Measurements from ENCODE around the gene TAPBP.
A peak's percentile ranks its signal among the peaks of the same experiment; 100 is the strongest.

TAPBP gene

GRCh38 chr6:33317419-33317668, 3.5 kb upstream of the TAPBP start:
- TF ChIP-seq EZH2phosphoT487 (conservative IDR thresholded peaks at IDR 0.05; ENCODE audit: low read length) (no peak), CTCF (IDR thresholded peaks at IDR 0.05; ENCODE audit: insufficient read depth, low read length, poor library complexity, severe bottlenecking) (no peak)
- Histone ChIP-seq H3K9ac (ENCODE audit: low read length) (peak overlapping the region; percentile 45; the same call in 1 of the 2 replicates), H4K20me1 (ENCODE audit: low read depth, low read length) (no peaks in the 10 kb centered on the region; the same call in 1 of the 2 replicates)

GRCh38 chr6:33316603-33317418, 2.9 kb upstream of the TAPBP start:
- Histone ChIP-seq H3K36me3 (ENCODE audit: low read length) (peaks cover 21% of the 10 kb centered on the region), H3F3A (ENCODE audit: insufficient read depth) (peaks cover 65% of the 10 kb centered on the region), H3K4me2 (ENCODE audit: low read depth, low read length, poor library complexity, severe bottlenecking) (peak overlapping the region; percentile 44), H2AFZ (ENCODE audit: low read depth, low read length, severe bottlenecking) (no peak overlapping the region), H3K9me2 (replicated peaks; ENCODE audit: insufficient read depth, low read length) (no peaks in the 10 kb centered on the region), H3K27me3 (ENCODE audit: low read length) (no peaks in the 10 kb centered on the region), H4K20me1 (ENCODE audit: low read depth, low read length) (no peaks in the 10 kb centered on the region; the same call in 1 of the 2 replicates), H3K9ac (ENCODE audit: low read length) (no peak overlapping the region; the same call in 1 of the 2 replicates), H3K27ac (ENCODE audit: low read depth, low read length) (peak overlapping the region; percentile 16), H3K79me2 (ENCODE audit: insufficient read depth, low read length) (peaks cover 40% of the 10 kb centered on the region), H3K9me3 (ENCODE audit: insufficient read depth, low read length) (no peaks in the 10 kb centered on the region), H3K4me3 (ENCODE audit: insufficient read depth, low read length, poor library complexity, severe bottlenecking) (peak overlapping the region; percentile 66)
- TF ChIP-seq EZH2phosphoT487 (conservative IDR thresholded peaks at IDR 0.05; ENCODE audit: low read length) (no peak), CTCF (IDR thresholded peaks at IDR 0.05; ENCODE audit: insufficient read depth, low read length, poor library complexity, severe bottlenecking) (no peak)

More at GRCh38 chr6:33317419-33317668, 3.5 kb upstream of the TAPBP start:
- Histone ChIP-seq H3K9me3 (ENCODE audit: insufficient read depth, low read length) (no peaks in the 10 kb centered on the region), H3K27me3 (ENCODE audit: low read length) (no peaks in the 10 kb centered on the region), H3K27ac (ENCODE audit: low read depth, low read length) (peak overlapping the region; percentile 77; the same call in 1 of the 2 replicates), H3K9me2 (replicated peaks; ENCODE audit: insufficient read depth, low read length) (no peaks in the 10 kb centered on the region), H3K4me3 (ENCODE audit: insufficient read depth, low read length, poor library complexity, severe bottlenecking) (peak overlapping the region; percentile 66), H3K4me2 (ENCODE audit: low read depth, low read length, poor library complexity, severe bottlenecking) (peak overlapping the region; percentile 55), H3F3A (ENCODE audit: insufficient read depth) (peaks cover 60% of the 10 kb centered on the region), H3K36me3 (ENCODE audit: low read length) (peaks cover 21% of the 10 kb centered on the region), H2AFZ (ENCODE audit: low read depth, low read length, severe bottlenecking) (no peak overlapping the region), H3K79me2 (ENCODE audit: insufficient read depth, low read length) (peaks cover 40% of the 10 kb centered on the region)

GRCh38 chr6:33315793-33316602, 2.1 kb upstream of the TAPBP start:
- Histone ChIP-seq H4K20me1 (ENCODE audit: low read depth, low read length) (no peaks in the 10 kb centered on the region), H3K79me2 (ENCODE audit: insufficient read depth, low read length) (peaks cover 38% of the 10 kb centered on the region), H3K27ac (ENCODE audit: low read depth, low read length) (no peak overlapping the region), H3K9me2 (replicated peaks; ENCODE audit: insufficient read depth, low read length) (no peaks in the 10 kb centered on the region), H3K36me3 (ENCODE audit: low read length) (peaks cover 21% of the 10 kb centered on the region), H3K9me3 (ENCODE audit: insufficient read depth, low read length) (no peaks in the 10 kb centered on the region), H3K27me3 (ENCODE audit: low read length) (no peaks in the 10 kb centered on the region), H3K9ac (ENCODE audit: low read length) (no peak overlapping the region), H3F3A (ENCODE audit: insufficient read depth) (peaks cover 69% of the 10 kb centered on the region), H3K4me2 (ENCODE audit: low read depth, low read length, poor library complexity, severe bottlenecking) (no peak overlapping the region), H3K4me3 (ENCODE audit: insufficient read depth, low read length, poor library complexity, severe bottlenecking) (no peak overlapping the region), H2AFZ (ENCODE audit: low read depth, low read length, severe bottlenecking) (no peak overlapping the region)
- TF ChIP-seq EZH2phosphoT487 (conservative IDR thresholded peaks at IDR 0.05; ENCODE audit: low read length), result no peak
- no peak for TF ChIP-seq CTCF (IDR thresholded peaks at IDR 0.05; ENCODE audit: insufficient read depth, low read length, poor library complexity, severe bottlenecking)

Data from SU-DHL-6 (cell line).